Activated T-helper 2 cell treated with anti-CD3 and anti-CD28 coated beads, Interferon-gamma antibody, Interleukin-2, Interleukin-4, amounts not matched to agents 10 μg/mL and 5 μg/mL and 100 μg/mL, durations not matched to agents 14 hours and 24 hours and 36 hours (primary cell): ENCODE results near the gene PCDHA9. TPM values are rescaled to one million over a fixed set of nuclear protein-coding genes. Genes with fewer than 3 reads are reported as not detected.

ENCODE experiments used
- DNase-seq: peaks from one replicate; pipeline ENCODE4 v3.0.0; 2021; ENCODE audit warnings: low spot score
- H3K27ac Mint-ChIP-seq: one replicate; pipeline ENCODE4 v1.8.0; 2021; ENCODE audit warnings: mixed read lengths
- H3K27me3 Mint-ChIP-seq: one replicate; pipeline ENCODE4 v1.8.0; 2021; ENCODE audit warnings: low read depth, mixed read lengths
- H3K36me3 Mint-ChIP-seq: one replicate; pipeline ENCODE4 v1.8.0; 2021; ENCODE audit warnings: low read depth, mixed read lengths
- H3K4me1 Mint-ChIP-seq: one replicate; pipeline ENCODE4 v1.8.0; 2021; ENCODE audit warnings: low read depth, mixed read lengths
- H3K4me3 Mint-ChIP-seq: one replicate; pipeline ENCODE4 v1.8.0; 2021; ENCODE audit warnings: low read depth, mild to moderate bottlenecking, moderate library complexity, mixed read lengths
- H3K9me3 Mint-ChIP-seq: one replicate; pipeline ENCODE4 v1.8.0; 2021; ENCODE audit warnings: mixed read lengths
- intact Hi-C: fragments of 100-400 bp; cut with micrococcal nuclease; formaldehyde crosslinking; loops from one replicate; pipeline ENCODE4 v1.15.1; 2023
- total RNA-seq: library from RNA; stranded (reverse); gene quantifications from 2 replicates; pipeline ENCODE4 v1.2.3, GENCODE V29; 2022

Gene PCDHA9
- total RNA-seq, 1 donor from 2014 or later: not detected

DNA sequence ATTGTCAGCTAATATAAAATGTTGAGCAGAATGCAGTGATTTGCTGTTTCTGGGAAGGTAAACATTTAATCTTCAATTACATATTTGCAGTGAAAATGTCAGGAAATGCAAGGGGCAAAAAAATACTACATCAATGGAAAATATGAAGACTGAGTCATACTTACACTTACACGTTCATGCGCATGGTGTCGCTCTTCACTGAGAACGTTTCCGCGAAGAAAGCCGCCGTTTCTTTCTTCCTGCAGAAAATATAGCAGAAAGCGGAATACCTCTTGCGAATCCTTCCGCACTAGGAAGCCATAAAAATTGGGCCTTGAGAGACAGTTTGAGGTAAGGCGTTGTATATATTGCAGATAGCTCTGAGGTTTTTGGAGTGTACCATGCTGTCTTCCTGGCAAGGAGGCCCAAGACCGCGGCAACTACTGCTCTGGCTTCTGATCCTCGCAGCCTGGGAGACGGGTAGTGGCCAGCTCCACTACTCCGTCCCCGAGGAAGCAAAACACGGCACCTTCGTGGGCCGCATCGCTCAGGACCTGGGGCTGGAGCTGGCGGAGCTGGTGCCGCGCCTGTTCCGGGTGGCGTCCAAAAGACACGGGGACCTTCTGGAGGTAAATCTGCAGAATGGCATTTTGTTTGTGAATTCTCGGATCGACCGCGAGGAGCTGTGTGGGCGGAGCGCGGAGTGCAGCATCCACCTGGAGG, 33.9 kb downstream of the PCDHA9 start, which contains the start of gene PCDHA13:
Gene PCDHA13, plus strand, starts transcription at position 236 of the 702 bp plus-strand sequence. Its CDS starts 145 bp downstream, at position 381.
- peaks cover 40% of the 10 kb centered on the region for H3K9me3 Mint-ChIP-seq
- intact Hi-C loops: no loop called here
- no peak within 1 kb of the TSS for H3K27ac Mint-ChIP-seq

DNA sequence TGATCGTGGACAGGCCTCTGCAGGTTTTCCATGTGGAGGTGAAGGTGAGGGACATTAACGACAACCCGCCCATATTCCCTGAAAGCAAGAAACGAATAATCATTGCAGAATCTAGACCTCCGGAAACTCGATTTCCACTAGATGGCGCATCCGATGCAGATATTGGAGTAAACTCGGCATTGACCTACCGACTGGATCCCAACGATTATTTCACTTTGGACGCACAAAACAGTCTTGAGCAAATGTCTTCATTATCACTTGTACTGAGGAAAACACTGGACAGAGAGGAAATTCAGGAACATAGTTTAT, 34.4 kb downstream of the PCDHA9 start:
- no peaks in the 10 kb centered on the region for H3K4me1 Mint-ChIP-seq
- no peak overlapping the region for H3K4me3 Mint-ChIP-seq
- H3K9me3 Mint-ChIP-seq: peaks cover 43% of the 10 kb centered on the region
- no peaks in the 10 kb centered on the region for H3K27me3 Mint-ChIP-seq
- H3K27ac Mint-ChIP-seq: no peak overlapping the region
- DNase-seq: no peak
- no peaks in the 10 kb centered on the region for H3K36me3 Mint-ChIP-seq
- intact Hi-C loops: no loop called here

More for the DNA sequence above, 33.9 kb downstream of the PCDHA9 start, which contains the start of gene PCDHA13:
- H3K36me3 Mint-ChIP-seq: no peaks in the 10 kb centered on the region
- no peaks in the 10 kb centered on the region for H3K27me3 Mint-ChIP-seq
- H3K4me1 Mint-ChIP-seq: no peaks in the 10 kb centered on the region
- no peak within 1 kb of the TSS for H3K4me3 Mint-ChIP-seq
- no peak for DNase-seq

DNA sequence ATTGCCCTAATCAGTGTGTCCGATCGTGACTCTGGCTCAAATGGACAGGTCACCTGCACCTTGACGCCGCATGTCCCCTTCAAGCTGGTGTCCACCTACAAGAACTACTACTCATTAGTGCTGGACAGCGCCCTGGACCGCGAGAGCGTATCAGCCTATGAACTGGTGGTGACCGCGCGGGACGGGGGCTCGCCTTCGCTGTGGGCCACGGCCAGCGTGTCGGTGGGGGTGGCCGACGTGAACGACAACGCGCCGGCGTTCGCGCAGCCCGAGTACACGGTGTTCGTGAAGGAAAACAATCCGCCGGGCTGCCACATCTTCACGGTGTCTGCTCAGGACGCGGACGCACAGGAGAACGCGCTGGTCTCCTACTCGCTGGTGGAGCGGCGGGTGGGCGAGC, 35.2 kb downstream of the PCDHA9 start:
- H3K4me1 Mint-ChIP-seq: no peaks in the 10 kb centered on the region
- intact Hi-C loops: no loop called here
- DNase-seq: no peak
- no peak overlapping the region for H3K4me3 Mint-ChIP-seq
- no peaks in the 10 kb centered on the region for H3K36me3 Mint-ChIP-seq
- H3K27me3 Mint-ChIP-seq: no peaks in the 10 kb centered on the region
- no peak overlapping the region for H3K27ac Mint-ChIP-seq
- peaks cover 48% of the 10 kb centered on the region for H3K9me3 Mint-ChIP-seq

- no peaks in the 10 kb centered on the region for H3K4me1 Mint-ChIP-seq
- DNase-seq: no peak
- H3K27me3 Mint-ChIP-seq: no peaks in the 10 kb centered on the region
- no peak overlapping the region for H3K4me3 Mint-ChIP-seq
- peaks cover 43% of the 10 kb centered on the region for H3K9me3 Mint-ChIP-seq
- H3K36me3 Mint-ChIP-seq: no peaks in the 10 kb centered on the region
- intact Hi-C loops: no loop called here
- H3K27ac Mint-ChIP-seq: no peak overlapping the region
Measured at GRCh38 chr5:140883927-140884697, 35.9 kb downstream of the PCDHA9 start.

Other genes starting within 250 kb of the PCDHA9 start
- gene CD14, start 215.2 kb upstream of the PCDHA9 start, total RNA-seq: 0.39 TPM in 2 replicates
- gene TMCO6, start 208.9 kb upstream of the PCDHA9 start, total RNA-seq: 40.2 and 40.7 TPM in 2 replicates
- gene NDUFA2, start 200.8 kb upstream of the PCDHA9 start, total RNA-seq: 63.0 and 65.6 TPM in 2 replicates
- gene IK, start 200.6 kb upstream of the PCDHA9 start, total RNA-seq: 111 and 119 TPM in 2 replicates
- gene WDR55, start 183.5 kb upstream of the PCDHA9 start, total RNA-seq: 39.1 and 40.0 TPM in 2 replicates
- gene DND1, start 174.8 kb upstream of the PCDHA9 start, total RNA-seq: 3.2 and 3.5 TPM in 2 replicates
- gene HARS1, start 157.0 kb upstream of the PCDHA9 start, total RNA-seq: 107 and 110 TPM in 2 replicates
- gene HARS2, start 156.9 kb upstream of the PCDHA9 start, total RNA-seq: 28.0 and 30.1 TPM in 2 replicates
- 53.4 and 53.9 TPM in 2 replicates for gene ZMAT2, start 147.9 kb upstream of the PCDHA9 start, total RNA-seq
- 0.07 TPM in 1 of 2 replicates, not detected in the other for gene PCDHA1, start 62.2 kb upstream of the PCDHA9 start, total RNA-seq
- not detected in 2 replicates for gene PCDHA2, start 53.5 kb upstream of the PCDHA9 start, total RNA-seq
- not detected in 2 replicates for gene PCDHA3, start 47.3 kb upstream of the PCDHA9 start, total RNA-seq
- not detected in 2 replicates for gene PCDHA4, start 41.3 kb upstream of the PCDHA9 start, total RNA-seq
- not detected in 2 replicates for gene PCDHA5, start 26.8 kb upstream of the PCDHA9 start, total RNA-seq
- not detected in 2 replicates for gene PCDHA6, start 20.4 kb upstream of the PCDHA9 start, total RNA-seq
- not detected in 2 replicates for gene PCDHA7, start 14.1 kb upstream of the PCDHA9 start, total RNA-seq
- gene PCDHA8, start 7.2 kb upstream of the PCDHA9 start, total RNA-seq: not detected in 2 replicates
- not detected in 2 replicates for gene PCDHA10, start 7.5 kb downstream of the PCDHA9 start, total RNA-seq
- not detected in 2 replicates for gene PCDHA11, start 20.6 kb downstream of the PCDHA9 start, total RNA-seq
- gene PCDHA12, start 26.9 kb downstream of the PCDHA9 start, total RNA-seq: not detected in 2 replicates
- not detected in 2 replicates for gene PCDHA13, start 33.7 kb downstream of the PCDHA9 start, total RNA-seq
- not detected in 2 replicates for gene PCDHAC1, start 77.9 kb downstream of the PCDHA9 start, total RNA-seq
- gene PCDHAC2, start 118.1 kb downstream of the PCDHA9 start, total RNA-seq: not detected in 2 replicates
- gene PCDHB1, start 203.0 kb downstream of the PCDHA9 start, total RNA-seq: not detected in 2 replicates
- 0.11 and 0.25 TPM in 2 replicates for gene PCDHB2, start 246.2 kb downstream of the PCDHA9 start, total RNA-seq